D721Med (cell line): Measurements from ENCODE around the gene ANTXR1.

Experiments
- DNase-seq: peaks from one replicate; pipeline ENCODE4 v3.0.0; 2011; ENCODE audit warnings: low spot score; ENCODE audit not compliant: insufficient read length
- FAIRE-seq: peaks from 2 replicates; lab custom pipeline; 2011; peaks lifted over from hg19 to GRCh38; lab: Jason Lieb, UNC
- CTCF ChIP-seq: IDR thresholded peaks from 2 replicates; pipeline ENCODE4 v1.5.1; 2012; ENCODE audit warnings: mild to moderate bottlenecking, control low read depth; ENCODE audit not compliant: insufficient read depth; ENCODE audit errors: missing control alignments

ANTXR1 gene

GRCh38 chr2:69081001-69081580 is 68.1 kb downstream of the ANTXR1 start:
- DNase-seq (no peak), FAIRE-seq (no peak)
- no peak for TF ChIP-seq CTCF

- DNase-seq (no peak), FAIRE-seq (no peak)
- no peak for TF ChIP-seq CTCF
These were observed 68.8 kb downstream of the ANTXR1 start for GRCh38 chr2:69081757-69082156.

GRCh38 chr2:69082430-69082997 is 69.5 kb downstream of the ANTXR1 start:
- DNase-seq (no peak), FAIRE-seq (no peak)
- TF ChIP-seq CTCF = no peak

- no peak for TF ChIP-seq CTCF
- no peak for DNase-seq
- no peak for FAIRE-seq
These were observed 70.3 kb downstream of the ANTXR1 start for GRCh38 chr2:69083235-69083748.

GRCh38 chr2:69084492-69084891 is 71.5 kb downstream of the ANTXR1 start:
- no peak for DNase-seq
- TF ChIP-seq CTCF = no peak
- no peak for FAIRE-seq

GRCh38 chr2:69086466-69086865 is 73.5 kb downstream of the ANTXR1 start:
- no peak for FAIRE-seq
- no peak for TF ChIP-seq CTCF
- DNase-seq = no peak
